Chondrocyte (in vitro differentiated cells): Measurements from ENCODE around the gene MBL2. TPM values are rescaled to one million over a fixed set of nuclear protein-coding genes. Genes with fewer than 3 reads are reported as not detected.

Experiments
- DNase-seq: peaks from one replicate; pipeline ENCODE4 v3.0.0; 2021; ENCODE audit warnings: mixed read lengths, low spot score
- H3K27ac Mint-ChIP-seq: one replicate; pipeline ENCODE4 v1.8.0; 2021; ENCODE audit warnings: mild to moderate bottlenecking, moderate library complexity, mixed read lengths; ENCODE audit not compliant: unreplicated experiment
- H3K27me3 Mint-ChIP-seq: 2 replicates; pipeline ENCODE4 v1.8.0; 2021; ENCODE audit warnings: low read depth, mixed read lengths
- H3K36me3 Mint-ChIP-seq: 2 replicates; pipeline ENCODE4 v1.8.0; 2021; ENCODE audit warnings: low read depth, mixed read lengths
- H3K4me1 Mint-ChIP-seq: 2 replicates; pipeline ENCODE4 v1.8.0; 2021; ENCODE audit warnings: low read depth, mild to moderate bottlenecking, mixed read lengths
- H3K4me3 Mint-ChIP-seq: one replicate; pipeline ENCODE4 v1.8.0; 2021; ENCODE audit warnings: mild to moderate bottlenecking, moderate library complexity, mixed read lengths; ENCODE audit not compliant: unreplicated experiment
- H3K9me3 Mint-ChIP-seq: 2 replicates; pipeline ENCODE4 v1.8.0; 2021; ENCODE audit warnings: low read depth, mixed read lengths
- CTCF ChIP-seq: fragments of 200-600 bp; sonication (generic); IDR thresholded peaks from 2 replicates; pipeline ENCODE4 v1.5.0; 2021; ENCODE audit warnings: antibody characterized with exemption, mild to moderate bottlenecking, moderate library complexity
- total RNA-seq: library from RNA; stranded (reverse); gene quantifications from 3 replicates; pipeline ENCODE4 v1.2.1, GENCODE V29; 2021

MBL2 gene
- total RNA-seq, 1 donor from 2014 or later: not detected

DNA sequence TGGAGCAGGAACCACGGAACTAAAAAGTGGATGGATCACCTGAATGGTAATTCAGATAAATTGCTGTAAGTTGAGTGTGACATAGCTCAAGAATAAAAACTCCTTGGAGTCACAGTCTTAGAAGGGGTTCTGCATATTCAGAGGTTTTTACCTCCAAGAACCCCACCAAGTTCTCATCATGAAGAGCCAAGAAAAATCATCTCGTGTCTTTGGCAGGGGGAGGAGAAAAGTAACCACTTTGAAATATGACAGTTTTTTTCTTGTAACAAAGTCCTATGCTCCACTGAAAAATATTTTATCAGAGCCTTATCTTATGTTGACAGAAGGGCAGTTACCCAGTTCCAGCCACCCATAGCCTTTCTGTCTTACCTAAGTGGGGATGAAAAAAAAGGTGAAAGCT, 38.2 kb upstream of the MBL2 start:
- Mint-ChIP-seq H3K36me3 (peaks cover 2% of the 10 kb centered on the region), H3K4me3 (no peak overlapping the region)
- TF ChIP-seq CTCF: no peak

GRCh38 chr10:52807803-52808202, 35.2 kb upstream of the MBL2 start:
- peaks cover 11% of the 10 kb centered on the region for H3K9me3 Mint-ChIP-seq
- no peak overlapping the region for H3K27ac Mint-ChIP-seq
- no peak for DNase-seq
- H3K27me3 Mint-ChIP-seq: peaks cover 12% of the 10 kb centered on the region
- H3K36me3 Mint-ChIP-seq: peaks cover 2% of the 10 kb centered on the region
- TF ChIP-seq CTCF: no peak
- H3K4me1 Mint-ChIP-seq: no peaks in the 10 kb centered on the region
- no peak overlapping the region for H3K4me3 Mint-ChIP-seq

More for the DNA sequence above, 38.2 kb upstream of the MBL2 start:
- Mint-ChIP-seq H3K4me1 (no peaks in the 10 kb centered on the region), H3K27ac (no peak overlapping the region), H3K9me3 (peaks cover 11% of the 10 kb centered on the region), H3K27me3 (peaks cover 10% of the 10 kb centered on the region)
- DNase-seq: no peak

DNA sequence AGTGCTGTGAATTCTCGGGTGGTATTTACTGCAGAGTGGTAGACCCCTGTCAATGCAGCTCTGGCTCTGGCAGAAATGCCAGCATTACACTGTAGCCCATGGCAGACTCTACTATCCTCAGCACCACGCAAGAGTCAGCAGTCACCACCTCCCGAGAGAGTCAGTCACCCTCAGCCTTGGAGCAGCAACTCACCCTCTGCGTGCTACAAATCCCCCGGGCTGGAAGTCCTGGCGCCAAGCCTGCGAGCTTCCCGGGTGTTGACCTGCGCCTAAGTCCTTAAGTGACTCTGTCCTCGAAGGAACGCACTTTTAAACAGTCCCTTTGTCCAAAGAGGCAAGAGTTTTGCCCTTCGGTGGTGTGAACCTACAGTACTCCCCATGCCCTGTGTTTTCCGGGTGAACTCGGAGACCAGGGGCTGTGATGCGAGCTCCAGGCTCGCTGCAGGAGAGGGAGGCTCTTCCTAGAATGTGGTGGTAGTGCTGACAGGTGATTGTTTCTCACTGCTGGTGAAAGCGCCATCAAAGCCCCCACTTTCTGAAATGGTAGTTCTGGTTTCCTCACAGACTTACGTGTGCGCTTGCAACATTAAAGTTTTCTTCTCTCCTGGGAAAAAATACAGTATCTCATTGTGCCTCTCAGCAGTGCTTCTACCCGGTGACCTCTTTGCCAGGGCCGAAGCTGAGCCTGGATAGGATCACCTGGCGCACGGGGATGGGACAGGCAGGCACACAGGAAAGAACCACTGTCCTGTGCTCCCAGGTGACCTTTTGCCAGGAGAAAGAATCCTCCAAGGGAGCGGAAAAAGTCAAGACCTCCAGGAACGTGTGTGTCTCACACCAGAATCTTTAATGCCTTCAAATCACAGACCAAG, 33.1 kb upstream of the MBL2 start:
- Mint-ChIP-seq H3K4me1 (peaks cover 4% of the 10 kb centered on the region), H3K27ac (no peak overlapping the region), H3K9me3 (peaks cover 4% of the 10 kb centered on the region), H3K4me3 (no peak overlapping the region), H3K27me3 (peaks cover 12% of the 10 kb centered on the region), H3K36me3 (no peaks in the 10 kb centered on the region)
- no peak for TF ChIP-seq CTCF
- no peak for DNase-seq

- no peak for TF ChIP-seq CTCF
- no peaks in the 10 kb centered on the region for H3K36me3 Mint-ChIP-seq
- peaks cover 18% of the 10 kb centered on the region for H3K27me3 Mint-ChIP-seq
- H3K4me1 Mint-ChIP-seq: peaks cover 4% of the 10 kb centered on the region
- H3K27ac Mint-ChIP-seq: no peak overlapping the region
- no peak for DNase-seq
- H3K4me3 Mint-ChIP-seq: no peak overlapping the region
- peaks cover 16% of the 10 kb centered on the region for H3K9me3 Mint-ChIP-seq
Measured at GRCh38 chr10:52801947-52802346, 29.4 kb upstream of the MBL2 start.

DNA sequence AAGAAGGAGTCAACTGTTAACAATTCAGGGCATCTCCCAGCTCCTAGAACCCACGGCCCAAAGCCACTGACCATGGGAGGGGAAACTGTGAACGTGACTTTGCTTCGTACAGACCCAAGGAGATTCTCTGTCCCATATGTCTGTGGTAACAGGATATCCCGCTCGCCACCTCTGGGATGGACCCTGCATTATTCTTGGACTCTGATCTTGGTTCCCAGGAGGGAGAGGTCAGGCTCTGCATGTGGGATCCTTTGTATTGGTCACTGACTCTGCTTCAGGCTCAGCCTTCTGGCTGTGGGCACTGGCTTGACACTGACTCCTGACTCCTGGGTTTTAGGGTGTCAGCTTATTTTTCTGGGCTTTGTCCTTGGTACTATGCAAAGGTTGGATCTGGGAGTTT, 13.5 kb upstream of the MBL2 start:
- no peak for DNase-seq
- no peak overlapping the region for H3K27ac Mint-ChIP-seq
- H3K4me3 Mint-ChIP-seq: no peak overlapping the region
- no peaks in the 10 kb centered on the region for H3K36me3 Mint-ChIP-seq
- H3K9me3 Mint-ChIP-seq: no peaks in the 10 kb centered on the region
- peaks cover 9% of the 10 kb centered on the region for H3K27me3 Mint-ChIP-seq
- no peak for TF ChIP-seq CTCF
- no peaks in the 10 kb centered on the region for H3K4me1 Mint-ChIP-seq
